ENCODE measurements around the gene ICA1.

- TF ChIP-seq POLR2AphosphoS5 (IDR thresholded peaks at IDR 0.05) (no peak), CTCF (IDR thresholded peaks at IDR 0.05) (no peak)
Observed at GRCh38 chr7:8114175-8114574, 147.8 kb downstream of the ICA1 start.

Measured in stomach (tissue), 4 donors.